RCC 7860 (cell line): ENCODE measurements around the gene EPN1.

Source experiments
- DNase-seq: peaks from one replicate; pipeline ENCODE4 v3.0.0-alpha.2; 2015; ENCODE audit warnings: low spot score
- FAIRE-seq: peaks from 2 replicates; lab custom pipeline; 2012; peaks lifted over from hg19 to GRCh38; lab: Jason Lieb, UNC

EPN1 gene

DNA sequence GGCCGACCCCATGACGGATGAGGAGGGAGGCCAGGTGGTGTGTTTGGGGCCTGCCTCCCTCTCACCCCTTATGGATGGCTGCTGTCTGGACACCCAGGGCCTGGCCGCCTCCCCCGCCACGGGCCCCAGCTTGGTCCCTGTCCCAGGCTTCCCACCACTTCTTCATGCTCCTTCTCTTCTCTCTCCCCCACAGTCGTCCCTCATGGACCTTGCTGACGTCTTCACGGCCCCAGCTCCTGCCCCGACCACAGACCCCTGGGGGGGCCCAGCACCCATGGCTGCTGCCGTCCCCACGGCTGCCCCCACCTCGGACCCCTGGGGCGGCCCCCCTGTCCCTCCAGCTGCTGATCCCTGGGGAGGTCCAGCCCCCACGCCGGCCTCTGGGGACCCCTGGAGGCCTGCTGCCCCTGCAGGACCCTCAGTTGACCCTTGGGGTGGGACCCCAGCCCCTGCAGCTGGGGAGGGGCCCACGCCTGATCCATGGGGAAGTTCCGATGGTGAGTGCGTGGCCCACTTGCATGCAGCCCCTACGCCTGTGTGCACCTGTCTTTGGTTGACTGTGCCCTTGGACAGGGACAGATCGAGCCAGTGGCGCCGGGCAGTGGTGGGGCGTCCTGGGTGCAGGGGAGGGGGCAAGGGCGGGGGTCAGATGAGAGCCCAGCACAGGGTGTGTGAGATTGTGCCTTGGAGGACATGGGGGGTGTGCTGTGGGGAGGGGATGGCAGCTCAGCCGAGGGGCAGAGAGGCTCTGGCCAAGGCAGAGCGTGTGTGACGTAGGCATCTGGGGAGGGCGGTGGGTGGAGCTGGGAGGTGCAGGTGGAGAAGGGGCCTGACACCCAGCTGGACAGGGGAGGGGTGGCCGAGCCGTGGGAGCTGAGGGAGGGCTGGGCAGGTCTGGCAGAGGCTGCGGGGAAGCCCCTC is 16.8 kb downstream of the EPN1 start:
- FAIRE-seq (no peak), DNase-seq (no peak)

DNA sequence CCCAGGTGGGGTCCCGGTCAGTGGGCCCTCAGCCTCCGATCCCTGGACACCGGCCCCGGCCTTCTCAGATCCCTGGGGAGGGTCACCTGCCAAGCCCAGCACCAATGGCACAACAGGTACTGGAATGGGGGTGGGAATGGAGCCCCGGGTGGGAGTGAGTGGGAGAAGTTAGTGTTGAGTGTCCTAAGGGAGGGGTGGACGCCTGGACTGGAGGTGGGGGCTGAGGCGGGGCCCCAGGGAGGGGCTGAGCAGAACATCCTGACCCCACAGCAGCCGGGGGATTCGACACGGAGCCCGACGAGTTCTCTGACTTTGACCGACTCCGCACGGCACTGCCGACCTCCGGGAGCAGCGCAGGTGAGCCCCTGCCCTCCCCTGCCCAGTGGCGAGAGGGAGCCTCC is 17.7 kb downstream of the EPN1 start:
- DNase-seq = no peak
- no peak for FAIRE-seq

DNA sequence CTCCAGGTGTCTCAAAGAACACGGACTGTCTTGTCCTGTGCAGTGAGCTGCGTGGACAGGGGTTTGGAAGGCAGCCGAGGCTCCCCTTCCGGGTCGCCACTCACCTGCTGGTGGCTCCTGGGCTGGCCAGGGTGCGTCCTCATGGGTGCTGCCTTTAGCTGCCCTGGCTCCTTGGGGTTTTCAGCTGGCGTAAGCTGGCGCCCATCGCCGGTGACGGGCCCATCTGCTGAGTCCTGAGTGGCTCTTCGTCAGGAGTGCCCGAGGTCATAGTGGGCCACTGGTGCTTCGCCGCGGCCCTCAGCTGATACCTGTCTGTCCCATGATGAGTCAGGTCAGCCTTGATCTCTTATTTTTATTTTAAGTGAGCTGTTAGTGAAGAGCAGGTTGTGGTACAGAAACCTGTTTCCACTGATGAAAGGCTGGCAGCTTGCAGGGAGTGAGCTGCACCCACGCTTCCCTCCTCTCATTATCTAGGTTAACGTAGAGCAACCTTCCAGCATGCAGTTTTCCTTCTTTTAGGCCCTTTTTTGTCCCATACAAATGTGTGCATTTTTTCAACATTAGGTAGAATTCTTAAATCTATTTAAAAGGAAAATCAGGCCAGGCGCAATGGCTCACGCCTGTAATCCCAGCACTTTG is 18.4 kb downstream of the EPN1 start:
- FAIRE-seq (no peak), DNase-seq (no peak)

DNA sequence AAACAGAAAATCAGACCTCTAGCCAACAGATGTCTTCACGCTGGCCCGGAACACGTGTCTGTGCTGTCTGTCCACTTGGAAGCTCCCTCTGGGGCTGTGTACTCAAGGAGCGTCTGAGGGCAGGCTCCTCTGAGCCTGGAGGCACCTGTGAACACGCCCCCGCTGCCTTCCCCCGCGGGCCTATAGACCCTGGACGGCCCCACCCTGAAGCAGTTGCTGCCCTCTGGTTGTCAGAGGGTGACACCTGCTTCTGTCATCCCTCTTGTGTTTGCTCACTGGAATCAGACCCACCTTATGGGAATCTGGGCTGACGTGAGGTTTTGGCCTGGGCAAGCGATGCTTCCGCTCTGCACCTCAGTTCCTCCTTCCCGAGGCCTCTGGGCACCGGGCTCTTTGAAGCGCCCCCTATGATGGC is 19.2 kb downstream of the EPN1 start:
- FAIRE-seq (no peak), DNase-seq (no peak)

DNA sequence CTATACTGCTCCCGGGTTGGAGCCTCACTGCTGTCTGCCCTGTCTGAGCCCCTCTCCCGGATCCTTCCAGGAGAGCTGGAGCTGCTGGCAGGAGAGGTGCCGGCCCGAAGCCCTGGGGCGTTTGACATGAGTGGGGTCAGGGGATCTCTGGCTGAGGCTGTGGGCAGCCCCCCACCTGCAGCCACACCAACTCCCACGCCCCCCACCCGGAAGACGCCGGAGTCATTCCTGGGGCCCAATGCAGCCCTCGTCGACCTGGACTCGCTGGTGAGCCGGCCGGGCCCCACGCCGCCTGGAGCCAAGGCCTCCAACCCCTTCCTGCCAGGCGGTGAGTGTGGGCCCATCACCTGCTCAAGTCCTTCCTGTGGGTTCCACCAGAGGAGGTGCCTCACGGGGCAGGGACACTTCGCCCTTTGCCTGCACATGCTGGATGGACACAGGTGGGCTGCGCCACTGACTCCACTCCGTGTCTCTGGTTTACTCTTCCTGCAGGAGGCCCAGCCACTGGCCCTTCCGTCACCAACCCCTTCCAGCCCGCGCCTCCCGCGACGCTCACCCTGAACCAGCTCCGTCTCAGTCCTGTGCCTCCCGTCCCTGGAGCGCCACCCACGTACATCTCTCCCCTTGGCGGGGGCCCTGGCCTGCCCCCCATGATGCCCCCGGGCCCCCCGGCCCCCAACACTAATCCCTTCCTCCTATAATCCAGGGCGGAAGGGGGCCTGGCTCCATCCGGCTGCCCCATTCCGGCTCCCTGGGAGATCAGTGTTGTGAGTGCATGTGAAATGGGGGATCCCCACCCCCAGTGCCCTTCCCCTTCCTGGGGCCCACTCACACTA is 19.8 kb downstream of the EPN1 start:
- FAIRE-seq = no peak
- no peak for DNase-seq

DNA sequence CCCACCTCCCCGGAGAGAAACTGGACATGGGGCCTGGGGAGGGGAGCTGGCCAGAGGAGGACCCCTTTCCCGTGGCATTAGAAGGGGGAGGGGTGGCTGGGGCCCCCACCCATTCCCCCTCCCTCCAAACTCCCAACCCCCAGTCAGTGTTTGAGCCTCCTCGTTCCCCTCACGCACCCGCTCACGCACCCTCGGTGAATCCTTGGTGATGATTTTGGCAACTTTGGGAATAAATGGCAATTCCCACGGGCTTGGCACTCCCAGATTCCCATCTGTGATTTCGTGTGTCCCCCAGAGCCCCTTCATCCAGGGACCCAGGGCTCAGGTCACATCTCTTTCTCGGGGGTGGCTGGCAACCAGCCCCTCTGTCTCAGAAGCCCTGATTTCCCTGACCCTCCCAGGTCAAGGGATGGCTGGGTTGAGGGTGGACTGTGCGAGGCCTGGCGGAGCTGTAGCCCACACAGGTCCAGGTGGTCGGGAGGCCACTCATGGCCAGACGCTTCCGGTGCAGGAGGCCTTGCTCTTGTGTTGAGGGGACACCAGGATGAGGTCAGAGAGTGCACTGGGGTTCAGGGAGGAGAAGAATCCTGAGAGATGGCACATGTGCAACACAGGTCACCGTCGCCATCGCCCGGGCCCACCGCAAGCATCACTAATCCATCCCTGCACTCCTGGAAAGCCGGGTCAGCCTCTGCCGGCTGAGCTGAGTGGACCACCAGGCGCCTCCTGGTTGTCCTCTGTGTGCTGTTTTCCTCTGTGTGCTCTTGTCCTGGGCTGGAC is 20.7 kb downstream of the EPN1 start:
- DNase-seq (no peak), FAIRE-seq (no peak)

DNA sequence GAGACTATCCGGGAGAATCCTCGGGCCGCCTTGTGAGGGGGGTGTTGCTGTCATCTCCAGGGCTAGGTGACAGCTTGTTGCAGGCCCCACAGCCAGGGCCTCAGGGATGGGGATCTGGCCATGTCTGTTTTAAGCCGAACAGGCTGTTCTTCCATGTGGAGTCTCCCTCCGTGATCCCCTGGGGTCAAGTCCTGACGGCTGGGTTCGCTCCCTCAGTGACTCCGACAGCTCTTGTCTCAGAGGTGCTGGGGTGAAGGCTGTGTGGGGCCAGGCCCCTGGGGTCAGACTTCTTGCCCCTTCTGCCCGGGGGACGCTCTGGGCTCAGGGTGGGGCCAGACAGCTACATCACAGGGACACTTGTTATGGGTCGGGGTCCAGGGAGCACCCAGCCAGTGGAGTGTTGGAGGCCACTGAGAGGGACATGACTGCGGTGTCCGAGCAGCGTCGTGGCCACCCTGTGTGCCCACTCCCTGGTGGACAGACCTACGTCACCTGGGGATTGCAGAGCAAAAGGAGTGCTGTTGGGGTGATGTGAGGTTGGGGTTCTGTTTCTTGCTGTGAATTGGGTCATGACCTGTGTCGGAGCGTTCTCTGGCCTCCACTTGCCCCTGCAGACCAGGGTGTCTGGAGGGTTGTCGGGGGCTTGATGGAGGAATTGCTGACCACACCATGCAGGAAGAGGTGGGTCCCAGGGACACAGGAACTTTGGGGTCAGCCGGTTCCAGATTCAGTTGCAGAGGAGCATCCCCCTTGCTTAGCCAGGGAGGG is 21.5 kb downstream of the EPN1 start:
- FAIRE-seq = no peak
- no peak for DNase-seq

DNA sequence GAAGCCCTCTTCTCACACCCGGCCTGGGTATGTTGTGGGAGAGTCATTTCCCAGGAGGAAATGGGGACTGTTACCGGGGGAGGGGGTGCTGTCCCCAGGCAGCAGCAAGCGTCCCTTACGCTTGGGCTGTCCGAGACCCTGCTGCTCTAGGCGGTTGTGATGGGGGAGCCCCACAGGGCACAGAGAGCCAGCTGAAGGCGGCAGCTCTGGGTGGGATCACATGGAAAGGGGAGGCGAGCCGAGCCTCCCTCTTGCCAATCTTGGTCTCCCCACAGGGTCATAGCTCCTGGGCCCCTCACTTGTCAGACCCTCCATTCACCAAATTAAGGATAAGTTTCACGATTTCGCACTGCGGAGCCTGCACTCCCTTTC is 22.0 kb downstream of the EPN1 start:
- DNase-seq = no peak
- no peak for FAIRE-seq

DNA sequence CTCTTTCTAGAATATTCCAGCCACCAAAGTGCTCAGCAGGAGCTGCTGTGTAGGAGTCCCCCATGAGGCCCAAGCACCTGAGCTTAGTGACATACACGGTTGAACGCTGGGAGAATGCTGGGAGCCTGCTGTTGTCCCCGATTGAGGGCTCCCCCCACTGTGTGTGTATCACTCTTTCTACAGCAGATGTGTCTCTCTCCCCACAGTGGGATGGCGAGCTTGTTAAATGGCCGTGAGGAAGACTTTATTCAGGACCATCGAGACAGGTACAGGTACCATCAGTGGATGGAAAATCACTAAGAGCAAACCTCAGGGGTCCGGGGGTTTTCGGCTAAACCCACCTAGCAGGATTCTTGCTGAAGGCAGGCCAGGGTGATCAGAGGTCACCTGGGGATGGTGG is 22.7 kb downstream of the EPN1 start:
- no peak for FAIRE-seq
- no peak for DNase-seq

DNA sequence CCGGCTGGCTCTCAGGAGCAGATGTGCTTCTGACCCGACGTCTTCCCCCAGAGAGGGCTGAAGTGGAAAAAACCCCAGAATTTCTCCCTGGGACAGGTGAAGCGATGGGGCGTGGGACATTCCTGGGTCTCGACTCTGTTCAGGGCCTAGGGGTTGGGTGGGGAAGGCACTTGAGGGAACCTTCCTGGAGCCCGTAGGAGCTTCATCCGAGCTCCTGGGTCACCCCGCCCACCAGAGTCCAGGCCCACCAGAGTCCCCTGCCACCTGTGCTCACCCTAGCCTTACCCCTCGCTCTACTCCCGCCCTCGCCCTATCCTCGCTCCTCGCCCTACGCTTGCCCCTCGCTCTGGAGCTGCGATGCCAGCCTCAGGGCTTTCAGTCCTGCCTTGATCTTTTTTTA is 23.2 kb downstream of the EPN1 start:
- no peak for FAIRE-seq

DNA sequence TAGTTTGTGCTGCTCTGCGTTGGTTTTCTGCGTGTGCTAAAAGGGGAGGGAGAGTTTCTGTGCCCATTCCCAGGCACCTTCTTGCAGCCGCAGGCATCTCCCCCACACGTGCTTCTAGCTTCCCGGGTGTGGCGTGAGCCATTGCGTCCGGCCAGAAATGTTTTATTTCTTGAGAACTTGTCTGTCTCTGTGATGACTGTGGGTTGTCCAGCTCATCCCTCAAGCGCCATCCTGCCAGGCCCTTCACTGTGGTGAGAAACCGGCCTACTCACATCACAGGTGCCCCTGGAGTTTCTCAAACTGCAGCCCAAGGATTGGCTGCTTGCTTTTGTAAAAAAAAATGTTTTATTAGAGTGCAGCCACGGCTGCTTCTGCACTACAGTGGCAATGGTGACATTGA is 24.2 kb downstream of the EPN1 start:
- DNase-seq = no peak
- no peak for FAIRE-seq

More for the DNA sequence above, 23.2 kb downstream of the EPN1 start:
- DNase-seq = no peak

DNA sequence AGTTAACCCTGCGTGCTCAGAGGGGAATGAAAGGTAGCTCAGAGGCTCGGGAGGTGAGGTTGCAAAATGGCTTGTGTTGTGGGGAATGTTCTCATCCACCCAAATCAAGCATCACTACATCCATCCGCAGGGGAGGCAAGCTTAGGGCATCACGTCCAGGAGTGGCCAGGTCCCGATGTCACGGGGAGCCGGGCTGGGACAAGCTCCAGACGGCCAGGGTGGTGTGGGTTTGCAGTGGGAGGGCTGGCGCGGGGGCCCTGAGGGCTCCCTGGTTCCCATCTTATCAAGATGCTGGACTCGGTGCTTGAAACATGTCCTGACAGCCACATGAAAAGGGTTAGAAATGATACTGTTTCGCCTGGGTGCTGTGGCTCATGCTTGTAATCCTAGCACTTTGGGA is 25.8 kb downstream of the EPN1 start:
- DNase-seq (no peak), FAIRE-seq (no peak)

DNA sequence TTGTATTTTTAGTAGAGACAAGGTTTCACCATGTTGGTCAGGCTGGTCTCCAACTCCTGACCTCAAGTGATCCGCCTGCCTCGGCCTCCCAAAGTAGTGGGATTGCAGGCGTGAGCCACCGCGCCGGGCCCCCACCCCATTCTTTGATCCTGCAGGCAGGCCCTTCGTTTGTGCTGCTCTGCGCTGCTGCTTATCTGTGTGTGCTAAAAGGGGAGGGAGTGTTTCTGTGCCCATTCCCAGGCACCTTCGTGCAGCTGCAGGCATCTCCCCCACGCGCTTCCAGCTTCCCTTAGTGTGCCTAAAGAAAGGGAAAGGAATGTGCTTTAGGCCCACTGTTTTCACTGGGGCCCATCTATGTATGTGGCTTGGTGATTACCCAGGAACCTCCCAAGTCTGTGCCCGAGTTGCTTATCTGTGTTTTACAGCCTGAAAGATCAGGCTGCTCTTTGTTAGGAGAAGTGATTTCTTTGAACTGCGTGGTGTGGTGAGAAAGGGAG is 27.2 kb downstream of the EPN1 start:
- DNase-seq (no peak), FAIRE-seq (no peak)

DNA sequence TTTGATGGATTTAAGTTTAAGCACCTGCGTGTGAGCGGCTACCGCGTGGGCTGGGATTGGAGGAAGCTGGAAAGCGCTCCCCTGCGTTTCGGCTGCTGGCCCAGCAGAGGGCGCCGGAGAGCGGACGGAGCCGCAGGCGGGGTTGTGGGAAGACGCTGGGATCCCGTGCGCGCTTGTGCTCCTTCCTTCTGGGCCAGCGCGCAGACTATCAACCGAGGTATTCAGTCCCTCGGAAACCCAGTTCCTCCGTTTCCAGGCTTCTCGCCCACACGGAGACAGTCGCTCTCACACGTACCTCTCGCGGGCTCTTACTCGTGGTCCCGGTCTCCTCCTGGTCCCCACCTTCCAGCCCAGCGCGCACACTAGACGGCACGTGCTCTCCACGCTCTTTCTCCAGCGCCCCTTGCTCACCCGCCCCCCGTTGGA is 28.8 kb downstream of the EPN1 start:
- FAIRE-seq (no peak), DNase-seq (no peak)

DNA sequence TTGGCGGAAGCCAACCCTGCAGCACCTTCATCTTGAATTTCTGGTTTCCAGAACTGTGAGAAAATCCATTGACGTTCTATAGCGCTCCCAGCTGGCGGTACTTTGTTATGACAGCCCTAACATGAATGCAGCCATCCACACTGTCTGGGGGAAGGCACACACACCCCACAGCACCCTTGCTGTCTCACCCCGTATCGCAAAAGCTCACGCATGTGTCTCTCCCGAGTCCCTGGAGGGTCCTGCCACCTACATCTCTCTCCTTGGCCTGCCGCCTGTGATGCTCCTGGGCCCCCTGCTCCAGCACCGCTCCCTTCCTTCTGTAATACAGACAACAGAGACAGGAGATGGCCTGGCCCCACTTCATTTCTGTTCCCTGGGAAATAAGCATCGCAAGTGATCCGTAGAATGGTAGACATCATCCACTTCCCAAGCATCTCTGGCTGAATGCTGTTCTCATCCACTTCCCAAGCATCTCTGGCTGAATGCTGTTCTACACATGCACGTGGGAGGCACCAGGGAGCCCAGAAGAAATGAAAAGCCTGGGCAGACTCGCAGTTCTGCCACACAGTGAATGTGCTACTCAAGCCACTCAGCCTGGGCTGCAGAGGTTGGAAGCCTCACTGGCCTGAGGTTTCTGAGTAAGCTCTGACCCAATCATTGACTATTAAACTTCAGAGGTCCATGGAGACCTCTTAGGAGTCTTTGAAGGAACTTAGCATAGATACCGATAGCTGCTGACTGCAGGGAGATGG is 29.6 kb downstream of the EPN1 start:
- FAIRE-seq = no peak
- no peak for DNase-seq

DNA sequence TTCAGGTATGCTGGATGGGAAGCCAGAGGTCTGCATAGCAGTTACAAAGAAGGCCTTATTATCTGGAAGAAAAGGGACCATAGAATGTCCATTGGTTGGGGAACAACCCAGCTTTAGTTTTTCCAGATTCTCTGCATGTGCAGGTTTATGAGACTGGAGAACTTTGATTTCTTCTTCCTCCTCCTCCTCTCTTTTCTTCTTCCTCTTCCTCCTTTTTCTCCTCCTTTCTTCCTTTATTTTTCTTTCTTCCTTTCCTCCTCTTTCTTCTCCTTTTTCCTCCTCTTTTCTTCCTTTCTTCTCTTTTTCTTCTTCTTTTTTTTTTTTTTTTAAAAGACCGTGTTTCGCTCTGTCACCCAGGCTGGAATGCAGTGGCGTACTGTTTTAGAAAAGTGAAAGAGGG is 30.9 kb downstream of the EPN1 start:
- FAIRE-seq (no peak), DNase-seq (no peak)

DNA sequence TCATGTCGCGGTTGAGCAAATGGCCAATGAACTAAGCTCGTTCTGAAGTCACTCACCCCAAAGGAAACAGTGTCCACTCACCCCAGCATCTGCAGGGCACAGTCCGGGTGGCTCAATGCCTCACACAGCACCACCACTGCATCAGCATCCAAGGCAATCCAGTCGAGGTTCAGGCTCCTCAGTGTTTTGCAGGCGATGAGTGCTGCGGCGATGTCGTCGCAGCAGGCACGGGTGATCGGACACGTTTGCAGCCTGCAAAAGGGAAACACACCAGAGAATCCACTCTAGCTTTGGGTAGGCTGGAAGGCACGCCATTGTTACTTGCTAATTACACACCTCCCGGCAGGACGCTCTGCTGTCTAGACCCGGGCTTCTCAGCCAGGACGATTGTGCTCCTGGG is 36.7 kb downstream of the EPN1 start:
- no peak for FAIRE-seq
- DNase-seq = no peak

DNA sequence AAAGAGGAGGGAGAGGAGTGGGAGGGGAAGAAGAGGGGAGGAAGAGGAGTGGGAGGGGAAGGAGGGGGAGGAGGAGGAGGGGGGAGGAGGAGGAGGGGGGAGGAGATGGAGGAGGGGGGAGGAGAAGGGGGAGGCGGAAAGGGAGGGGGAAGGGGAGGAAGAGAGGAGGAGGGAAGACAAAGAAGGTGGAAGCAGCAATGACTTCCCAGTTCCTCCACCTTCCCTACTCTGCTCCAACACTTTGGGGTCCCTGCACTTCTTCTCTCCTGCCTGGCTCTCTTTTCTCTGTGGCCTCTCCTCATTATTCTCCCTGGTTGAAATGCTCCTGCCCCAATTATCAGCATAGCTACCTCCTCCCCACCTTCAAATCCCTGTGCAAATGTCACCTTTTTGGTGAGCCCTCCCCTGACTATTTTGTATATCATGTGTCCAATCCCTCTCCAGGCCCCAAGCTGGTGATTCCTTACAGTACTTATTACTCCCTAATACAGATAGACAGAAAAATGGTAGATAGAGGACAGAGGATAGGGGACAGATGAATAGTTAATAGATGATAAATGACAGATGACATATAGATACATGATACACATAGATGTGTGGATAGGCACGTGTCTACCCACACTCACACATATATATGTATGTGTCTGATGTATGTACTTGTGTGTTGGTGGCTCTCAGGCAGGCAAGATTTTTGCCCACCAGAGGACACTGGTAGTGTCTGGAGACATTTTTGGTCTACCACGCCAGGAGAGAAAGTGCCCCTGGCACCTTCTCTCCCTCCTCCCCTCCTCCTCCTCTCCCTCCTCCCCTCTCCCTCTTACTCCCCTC is 38.0 kb downstream of the EPN1 start:
- no peak for DNase-seq
- no peak for FAIRE-seq
